OCI-LY7 (cell line): Measurements from ENCODE around the gene HAPSTR1. TPM values are rescaled to one million over a fixed set of nuclear protein-coding genes. Genes with fewer than 3 reads are reported as not detected.

ENCODE experiments used
- BruUV-seq: library from RNA; stranded (reverse); fragments of 400-500 nt; replicated peaks from 2 replicates; lab custom pipeline; 2021; lab: Mats Ljungman, UMichigan
- CTCF ChIA-PET: fragments of 300-600 bp; sonication (Branson Sonifier 250); formaldehyde crosslinking; loops from one replicate; lab custom pipeline; 2022; ENCODE audit warnings: antibody characterized with exemption; ENCODE audit not compliant: unreplicated experiment; lab: Charles Lee
- POLR2A ChIA-PET: fragments of 300-600 bp; sonication (Branson Sonifier 250); formaldehyde crosslinking; loops from one replicate; lab custom pipeline; 2022; ENCODE audit warnings: antibody characterized with exemption; lab: Charles Lee
- DNase-seq: peaks from one replicate; pipeline ENCODE4 v3.0.0-alpha.2; 2015; ENCODE audit warnings: low spot score
- H2AFZ ChIP-seq: fragments of 200-600 bp; sonication (generic), shearing (Covaris generic); 2 replicates; pipeline ENCODE4 v1.6.1; 2014; ENCODE audit warnings: mild to moderate bottlenecking, antibody characterized with exemption, low read length, moderate library complexity
- H3K27ac ChIP-seq: fragments of 200-600 bp; sonication (generic); 2 replicates; pipeline ENCODE4 v1.5.1; 2014; ENCODE audit warnings: mixed run types, low read depth, mild to moderate bottlenecking, moderate library complexity, low read length, inconsistent platforms; ENCODE audit not compliant: poor library complexity, severe bottlenecking
- H3K36me3 ChIP-seq: fragments of 200-600 bp; sonication (generic); 2 replicates; pipeline ENCODE4 v1.6.1; 2014; ENCODE audit warnings: mild to moderate bottlenecking, antibody characterized with exemption, low read length, moderate library complexity, mixed read lengths; ENCODE audit not compliant: insufficient read depth
- H3K4me1 ChIP-seq: fragments of 200-600 bp; sonication (generic); 2 replicates; pipeline ENCODE4 v1.5.1; 2014; ENCODE audit warnings: mild to moderate bottlenecking, low read length; ENCODE audit not compliant: insufficient read depth, poor library complexity, severe bottlenecking
- H3K4me2 ChIP-seq: fragments of 200-600 bp; sonication (generic); 2 replicates; pipeline ENCODE4 v1.6.1; 2014; ENCODE audit warnings: mild to moderate bottlenecking, low read length
- H3K4me3 ChIP-seq: fragments of 200-600 bp; sonication (generic); 2 replicates; pipeline ENCODE4 v1.5.1; 2014; ENCODE audit warnings: mild to moderate bottlenecking, low read depth, low read length; ENCODE audit not compliant: poor library complexity, severe bottlenecking
- H3K79me2 ChIP-seq: fragments of 200-600 bp; sonication (generic); 2 replicates; pipeline ENCODE4 v1.6.1; 2016; ENCODE audit warnings: low read depth, mild to moderate bottlenecking, low read length, moderate library complexity, mixed read lengths; ENCODE audit not compliant: insufficient read depth
- H3K9me2 ChIP-seq: fragments of 200-600 bp; sonication (generic); 2 replicates; pipeline ENCODE4 v1.6.1; 2016; ENCODE audit warnings: mild to moderate bottlenecking, low read length, mixed read lengths; ENCODE audit not compliant: insufficient read depth
- H3K9me3 ChIP-seq: fragments of 200-600 bp; sonication (generic); 2 replicates; pipeline ENCODE4 v1.6.1; 2014; ENCODE audit warnings: mild to moderate bottlenecking, mixed run types, low read length, mixed read lengths
- H4K20me1 ChIP-seq: fragments of 200-600 bp; sonication (generic); 2 replicates; pipeline ENCODE4 v1.6.1; 2014; ENCODE audit warnings: mild to moderate bottlenecking, antibody characterized with exemption, low read length, moderate library complexity, mixed read lengths; ENCODE audit not compliant: insufficient read depth
- EZH2phosphoT487 ChIP-seq: fragments of 200-600 bp; sonication (generic); IDR thresholded peaks from 2 replicates; pipeline ENCODE4 v1.6.1; 2018; ENCODE audit warnings: low read depth, borderline replicate concordance, mild to moderate bottlenecking, mixed run types, antibody characterized with exemption, low read length, moderate library complexity, mixed read lengths
- intact Hi-C: fragments of 100-400 bp; cut with micrococcal nuclease; formaldehyde crosslinking; loops from one replicate; pipeline ENCODE4 v1.10.0; 2022; ENCODE audit not compliant: unreplicated experiment
- total RNA-seq, 2 experiments: library from RNA; depleted of rRNA in 1 of 2; stranded (reverse); fragments of >200 nt in 1 of 2; shearing (Covaris generic) in 1 of 2; gene quantifications; 2 replicates each; pipeline ENCODE4 v1.2.3, GENCODE V29; 2014 to 2022
- TF ChIP-seq, protein P1 (sequence below): fragments of 200-600 bp; sonication (generic); conservative IDR thresholded peaks from 2 replicates; pipeline ENCODE4 v1.5.1; 2014; ENCODE audit warnings: mild to moderate bottlenecking, antibody characterized with exemption, low read length, moderate library complexity, mixed read lengths

HAPSTR1 gene
- total RNA-seq, 2 experiments from 2014 or later: 50.9 to 71.5 TPM

GRCh38 chr16:9060225-9060624, 31.2 kb upstream of the HAPSTR1 start:
- H3K4me2 ChIP-seq: peak overlapping the region; percentile 73
- peak overlapping the region; percentile 49 for H3K27ac ChIP-seq
- BruUV-seq: no TSS peak
- H3K9me2 ChIP-seq: no peaks in the 10 kb centered on the region
- H3K9me3 ChIP-seq: no peaks in the 10 kb centered on the region
- H3K4me1 ChIP-seq: peaks cover 49% of the 10 kb centered on the region
- no peak for DNase-seq
- TF ChIP-seq EZH2phosphoT487: no peak
- TF ChIP-seq, protein P1, sequence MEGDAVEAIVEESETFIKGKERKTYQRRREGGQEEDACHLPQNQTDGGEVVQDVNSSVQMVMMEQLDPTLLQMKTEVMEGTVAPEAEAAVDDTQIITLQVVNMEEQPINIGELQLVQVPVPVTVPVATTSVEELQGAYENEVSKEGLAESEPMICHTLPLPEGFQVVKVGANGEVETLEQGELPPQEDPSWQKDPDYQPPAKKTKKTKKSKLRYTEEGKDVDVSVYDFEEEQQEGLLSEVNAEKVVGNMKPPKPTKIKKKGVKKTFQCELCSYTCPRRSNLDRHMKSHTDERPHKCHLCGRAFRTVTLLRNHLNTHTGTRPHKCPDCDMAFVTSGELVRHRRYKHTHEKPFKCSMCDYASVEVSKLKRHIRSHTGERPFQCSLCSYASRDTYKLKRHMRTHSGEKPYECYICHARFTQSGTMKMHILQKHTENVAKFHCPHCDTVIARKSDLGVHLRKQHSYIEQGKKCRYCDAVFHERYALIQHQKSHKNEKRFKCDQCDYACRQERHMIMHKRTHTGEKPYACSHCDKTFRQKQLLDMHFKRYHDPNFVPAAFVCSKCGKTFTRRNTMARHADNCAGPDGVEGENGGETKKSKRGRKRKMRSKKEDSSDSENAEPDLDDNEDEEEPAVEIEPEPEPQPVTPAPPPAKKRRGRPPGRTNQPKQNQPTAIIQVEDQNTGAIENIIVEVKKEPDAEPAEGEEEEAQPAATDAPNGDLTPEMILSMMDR: no peak
- ChIA-PET POLR2A (interaction anchor here (0.7 to 2.3 kb wide), 6 partner anchors 9 to 31 kb away, joined by 3 to 11 read pairs (median 5); partner anchors contain the start of gene HAPSTR1), CTCF (no interaction called here)
- no peaks in the 10 kb centered on the region for H3K36me3 ChIP-seq
- H3K4me3 ChIP-seq: peak overlapping the region; percentile 35
- H2AFZ ChIP-seq: peak overlapping the region; percentile 98
- no peaks in the 10 kb centered on the region for H3K79me2 ChIP-seq
- intact Hi-C loops: no loop called here
- no peaks in the 10 kb centered on the region for H4K20me1 ChIP-seq

DNA sequence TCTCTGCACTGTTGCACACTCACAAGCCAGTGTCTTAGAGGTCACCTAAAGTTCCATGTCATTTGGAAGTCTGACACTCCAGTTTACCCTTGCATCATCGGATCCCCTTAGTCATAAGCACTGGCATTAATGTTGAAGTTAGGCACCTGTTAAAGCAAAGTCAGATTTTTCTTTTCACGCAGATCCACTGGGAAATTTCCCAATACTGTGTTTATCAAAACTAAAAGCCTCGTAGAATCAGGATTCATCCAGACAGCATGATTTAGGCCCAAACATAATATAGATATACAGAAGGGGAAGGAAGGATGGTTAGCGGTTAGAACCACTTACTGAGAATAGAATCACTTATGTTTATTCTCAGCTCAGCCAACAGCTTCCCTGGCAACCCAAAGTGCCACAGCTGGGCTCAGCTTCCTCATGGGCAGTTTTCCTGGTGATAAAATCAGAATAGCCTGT, 30.1 kb upstream of the HAPSTR1 start:
- CTCF ChIA-PET: no interaction called here

More for the DNA sequence above, 30.1 kb upstream of the HAPSTR1 start:
- Histone ChIP-seq H3K79me2 (no peaks in the 10 kb centered on the region), H2AFZ (peak overlapping the region; percentile 98), H3K9me2 (no peaks in the 10 kb centered on the region), H3K4me3 (peak overlapping the region; percentile 37), H4K20me1 (no peaks in the 10 kb centered on the region), H3K36me3 (no peaks in the 10 kb centered on the region), H3K4me2 (peak overlapping the region; percentile 73), H3K27ac (peak overlapping the region; percentile 49), H3K4me1 (peaks cover 44% of the 10 kb centered on the region), H3K9me3 (no peaks in the 10 kb centered on the region)
- BruUV-seq: no TSS peak
- POLR2A ChIA-PET: interaction anchor here (0.7 to 2.3 kb wide), 5 partner anchors 14 to 30 kb away, joined by 4 to 11 read pairs (median 5); partner anchors contain the start of gene HAPSTR1
- TF ChIP-seq, protein P1: no peak
- TF ChIP-seq EZH2phosphoT487: no peak
- DNase-seq: peak; percentile 66
- intact Hi-C loops: no loop called here
